ENCODE results near the gene C8B.

The C8B gene

GRCh38 chr1:56968878-56969495 lies 3.2 kb upstream of the C8B start:
- DNase-seq, result no peak

- DNase-seq, result peak; percentile 23
Observed at GRCh38 chr1:56967900-56968832, 2.4 kb upstream of the C8B start.

- DNase-seq, result no peak
Observed at GRCh38 chr1:56967355-56967754, 1.5 kb upstream of the C8B start.

GRCh38 chr1:56966698-56966999 lies 834 bp upstream of the C8B start:
- no peak for DNase-seq

GRCh38 chr1:56965191-56965590 lies 624 bp downstream of the C8B start:
- DNase-seq, result no peak

- DNase-seq, result no peak
Observed at GRCh38 chr1:56964349-56965017, 1.3 kb downstream of the C8B start.

- no peak for DNase-seq
Observed at GRCh38 chr1:56963667-56964066, 2.1 kb downstream of the C8B start.

GRCh38 chr1:56961426-56961825 lies 4.4 kb downstream of the C8B start:
- no peak for DNase-seq

- no peak for DNase-seq
Observed at GRCh38 chr1:56958526-56958925, 7.3 kb downstream of the C8B start.

- DNase-seq, result no peak
Observed at GRCh38 chr1:56957931-56958330, 7.9 kb downstream of the C8B start.

GRCh38 chr1:56954664-56955063 lies 11.2 kb downstream of the C8B start:
- DNase-seq, result no peak

GRCh38 chr1:56953386-56953785 lies 12.4 kb downstream of the C8B start:
- no peak for DNase-seq

GRCh38 chr1:56952501-56952900 lies 13.3 kb downstream of the C8B start:
- DNase-seq, result no peak

GRCh38 chr1:56948403-56949023 lies 17.3 kb downstream of the C8B start:
- no peak for DNase-seq

GRCh38 chr1:56940039-56940438 lies 25.8 kb downstream of the C8B start:
- no peak for DNase-seq

GRCh38 chr1:56939209-56939608 lies 26.6 kb downstream of the C8B start:
- no peak for DNase-seq

GRCh38 chr1:56938646-56939045 lies 27.2 kb downstream of the C8B start:
- no peak for DNase-seq

- no peak for DNase-seq
Observed at GRCh38 chr1:56934430-56935060, 31.3 kb downstream of the C8B start.

- no peak for DNase-seq
Observed at GRCh38 chr1:56933606-56934005, 32.2 kb downstream of the C8B start.

GRCh38 chr1:56933161-56933560 lies 32.7 kb downstream of the C8B start:
- DNase-seq, result no peak

GRCh38 chr1:56931686-56932085 lies 34.1 kb downstream of the C8B start:
- no peak for DNase-seq

- DNase-seq, result no peak
Observed at GRCh38 chr1:56931211-56931610, 34.6 kb downstream of the C8B start.

GRCh38 chr1:56929492-56929891 lies 36.3 kb downstream of the C8B start:
- DNase-seq, result no peak

Measured in RPMI8226 (cell line).